ENCODE data around the gene AKR1B1. TPM values are rescaled to one million over a fixed set of nuclear protein-coding genes. Genes with fewer than 3 reads are reported as not detected.

Gene AKR1B1
- 100 to 1,000 TPM in 1 of 2 donors, 10 to 100 TPM in 1; 96.7 to 137 TPM for total RNA-seq

GRCh38 chr7:134458806-134459698 lies at the start of gene AKR1B1:
AKR1B1 (minus strand) TSS chr7:134459100; CDS start chr7:134459062, 38 bp downstream.

Other genes starting within 250 kb of the AKR1B1 start
- 10 to 100 TPM; 22.7 to 31.0 TPM for gene SLC35B4, start 142.2 kb downstream of the AKR1B1 start, total RNA-seq
- under 1 TPM in 1 of 2 donors, not detected in 1; 0.34 TPM for gene AKR1B10, start 68.5 kb upstream of the AKR1B1 start, total RNA-seq
- gene AKR1B15, start 90.0 kb upstream of the AKR1B1 start, total RNA-seq, result not detected
- 10 to 100 TPM; 21.3 to 32.6 TPM for gene BPGM, start 187.8 kb upstream of the AKR1B1 start, total RNA-seq